ENCODE measurements around the gene EREG.

EREG gene

DNA sequence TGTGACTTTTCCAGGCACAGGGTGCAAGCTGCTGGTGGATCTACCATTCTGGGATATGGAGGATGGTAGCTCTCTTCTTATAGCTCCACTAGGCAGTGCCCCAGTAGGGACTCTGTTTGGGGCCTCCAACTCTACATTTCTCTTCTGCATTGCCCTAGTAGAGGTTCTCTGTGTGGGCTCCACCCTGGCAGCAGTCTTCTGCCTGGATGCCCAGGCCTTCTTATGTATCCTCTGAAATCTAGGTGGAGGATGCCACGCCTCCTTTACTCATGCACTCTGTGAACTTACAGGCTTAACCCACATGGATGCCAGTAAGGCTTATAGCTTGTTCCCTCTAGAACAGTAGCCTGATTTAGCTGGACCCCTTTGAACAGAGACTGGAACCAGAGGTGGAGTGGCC, 20.9 kb upstream of the EREG start:
- DNase-seq (ENCODE audit: low read depth), result no peak

DNA sequence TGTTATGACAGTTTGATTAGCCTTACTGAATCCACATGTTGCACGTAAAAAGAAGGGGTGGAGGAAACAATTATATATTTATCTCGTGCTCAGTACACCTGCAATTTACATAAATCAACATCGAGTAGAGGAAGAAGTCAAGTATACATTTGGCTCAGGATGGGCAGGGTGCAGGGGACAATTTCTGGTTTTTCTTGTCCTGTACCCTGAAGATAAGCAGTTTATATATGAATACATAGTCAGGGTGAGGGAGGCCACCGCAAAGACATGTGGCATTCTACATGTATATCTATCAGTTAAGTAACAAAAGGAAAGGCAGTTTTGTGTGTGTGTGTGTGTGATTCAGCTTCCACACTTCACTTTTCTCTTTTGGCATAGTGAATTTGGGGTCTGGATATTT, 11.1 kb upstream of the EREG start:
- no peak for DNase-seq (ENCODE audit: low read depth)

DNA sequence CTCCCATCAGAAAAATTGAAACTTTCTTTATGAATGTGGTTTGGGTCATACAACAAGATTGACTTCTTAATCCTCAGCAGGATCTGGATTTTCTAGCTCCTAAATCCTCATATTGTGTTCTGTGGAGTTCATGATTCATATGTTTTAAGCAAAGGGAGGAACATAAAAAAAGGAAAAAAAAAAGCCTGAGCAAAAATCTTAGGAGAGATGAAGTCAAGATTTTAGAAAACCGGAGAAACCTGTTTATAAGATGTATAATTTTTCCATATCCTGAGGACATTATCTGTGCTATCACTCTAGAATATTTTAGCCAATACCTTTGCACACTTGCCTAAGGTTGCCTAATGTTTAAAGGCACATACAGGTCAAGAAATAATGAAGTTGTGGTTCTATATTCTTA, 7.0 kb upstream of the EREG start:
- DNase-seq (ENCODE audit: low read depth), result no peak

DNA sequence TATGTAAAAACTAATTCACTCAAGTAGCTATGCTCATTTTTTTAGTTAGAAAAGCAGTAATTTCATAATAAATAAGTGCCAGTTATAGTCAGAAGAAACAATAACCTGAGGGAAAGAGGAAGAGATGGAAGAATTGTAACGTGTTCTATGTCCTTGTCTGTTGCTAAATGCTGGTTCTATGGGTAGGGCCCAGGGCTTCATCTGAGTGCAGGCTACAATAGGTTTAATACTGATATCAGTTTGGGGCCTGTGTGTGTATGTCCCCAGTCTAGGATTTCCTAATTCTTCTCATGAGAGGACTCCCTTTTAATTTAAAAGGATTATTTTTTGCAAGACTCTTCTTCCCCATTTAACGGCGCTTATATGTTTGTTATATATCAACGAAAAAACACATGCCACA, 3.3 kb upstream of the EREG start:
- DNase-seq (ENCODE audit: low read depth), result no peak

DNA sequence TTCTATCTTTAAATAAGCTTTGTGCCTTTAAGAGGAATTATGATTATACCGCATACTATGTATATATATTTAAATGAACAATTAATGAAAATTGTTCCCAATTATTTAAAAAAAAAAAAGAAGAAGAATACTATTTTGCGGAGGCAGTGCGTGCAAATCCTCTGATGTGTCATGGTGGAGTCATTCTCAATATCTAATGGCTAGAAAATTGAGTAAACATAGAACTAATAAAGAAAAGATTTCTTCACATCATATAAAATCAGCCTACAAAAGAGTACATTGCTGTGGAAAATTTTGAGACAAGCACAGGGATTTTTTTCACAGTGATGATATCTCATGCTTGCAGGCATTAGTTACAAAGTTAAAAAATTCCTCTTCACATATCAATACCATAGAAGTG, 2.6 kb upstream of the EREG start:
- DNase-seq (ENCODE audit: low read depth), result no peak

DNA sequence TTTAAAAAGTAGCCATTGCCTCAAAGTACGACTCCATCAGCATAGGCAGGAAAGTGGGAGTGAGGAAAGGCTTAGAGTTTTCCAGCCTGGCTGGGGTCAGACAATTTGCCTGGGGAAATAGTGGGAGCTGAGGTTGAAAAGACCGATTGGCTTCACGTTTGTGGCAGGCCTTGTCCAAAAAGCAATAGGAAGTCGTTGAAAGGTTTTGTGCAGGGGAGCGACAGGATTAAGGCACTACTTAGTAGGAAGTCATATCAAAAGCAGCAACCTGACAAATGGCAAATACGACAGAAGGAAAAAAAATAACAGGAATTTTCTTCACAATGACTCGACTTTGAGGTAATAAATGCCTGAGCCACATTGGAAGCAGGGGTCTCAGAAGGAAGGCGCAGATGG, 691 bp upstream of the EREG start:
- no peak for DNase-seq (ENCODE audit: low read depth)

DNA sequence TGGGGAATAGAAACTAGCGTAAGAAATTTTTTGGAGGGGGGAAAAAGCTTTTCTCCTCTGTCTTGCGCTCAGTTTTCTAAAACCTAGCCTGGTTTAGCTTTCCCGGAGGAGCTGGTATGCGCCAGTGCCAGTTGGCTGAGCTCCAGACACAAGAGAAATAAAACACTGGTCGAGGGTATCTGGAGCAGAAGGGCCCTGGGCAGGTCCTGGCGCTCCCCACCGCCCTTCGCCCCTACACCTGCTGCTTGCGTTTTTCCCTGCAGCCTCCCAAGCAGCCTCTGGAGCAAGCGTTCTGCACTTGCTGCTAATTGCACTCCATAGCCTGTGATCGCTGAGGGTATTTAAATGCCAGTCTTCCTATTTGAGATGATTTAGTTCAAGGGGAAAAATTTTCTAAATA, 816 bp downstream of the EREG start:
- DNase-seq (ENCODE audit: low read depth), result no peak

DNA sequence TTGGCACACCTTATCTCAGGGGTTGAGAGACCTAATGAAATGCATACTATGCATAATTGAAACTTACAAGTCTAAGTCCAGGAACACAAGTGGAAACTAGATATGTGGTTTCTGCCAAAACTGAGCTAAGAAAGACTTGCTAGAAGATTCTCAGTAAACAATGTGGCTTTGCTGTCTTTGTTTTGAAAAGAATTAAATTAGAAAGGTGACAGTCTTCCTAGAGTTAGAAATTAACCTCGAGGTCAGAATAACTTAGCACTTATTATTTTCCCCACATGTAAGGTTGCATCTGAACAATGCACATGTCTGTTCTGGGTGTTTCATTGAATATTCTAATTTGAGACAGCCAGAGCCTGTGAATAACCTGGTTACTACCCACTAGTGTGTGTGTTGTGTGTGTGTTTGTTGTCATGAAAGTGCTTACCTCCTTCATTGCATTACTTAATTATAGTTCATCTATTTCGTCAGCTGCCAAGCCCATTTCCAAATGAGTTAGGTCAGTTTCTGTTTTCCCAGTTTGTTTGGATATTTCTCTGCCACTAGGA, 1.5 kb downstream of the EREG start:
- DNase-seq (ENCODE audit: low read depth), result no peak

DNA sequence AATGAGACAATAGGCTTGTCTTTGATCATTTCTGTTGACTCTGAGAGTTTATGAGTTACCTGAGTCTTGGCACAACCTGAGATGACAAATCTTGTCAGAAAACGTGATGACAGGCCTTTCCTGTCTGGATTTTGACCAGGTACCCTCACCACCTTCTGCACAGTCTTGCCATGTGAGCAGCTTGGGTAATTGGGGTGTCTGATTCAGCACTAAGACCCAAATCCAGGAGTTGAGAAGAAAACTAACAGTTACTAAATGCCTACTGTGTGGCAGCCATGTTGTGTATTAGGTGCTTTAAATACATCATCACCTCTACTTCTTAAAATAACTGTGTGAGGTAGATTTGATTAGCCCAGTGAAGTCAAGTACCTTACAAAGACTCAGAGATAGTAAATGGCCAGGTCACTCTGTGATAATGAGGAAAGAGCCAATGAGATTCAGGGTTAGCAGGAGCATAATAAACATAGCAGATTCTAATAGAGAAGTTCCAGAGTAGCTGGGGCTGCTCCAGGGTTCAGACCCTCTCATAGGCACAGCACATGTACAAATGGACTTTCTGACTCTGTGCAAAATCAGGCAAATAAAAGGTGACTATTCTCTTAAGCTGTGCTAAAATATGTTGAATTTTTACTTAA, 2.8 kb downstream of the EREG start:
- no peak for DNase-seq (ENCODE audit: low read depth)

DNA sequence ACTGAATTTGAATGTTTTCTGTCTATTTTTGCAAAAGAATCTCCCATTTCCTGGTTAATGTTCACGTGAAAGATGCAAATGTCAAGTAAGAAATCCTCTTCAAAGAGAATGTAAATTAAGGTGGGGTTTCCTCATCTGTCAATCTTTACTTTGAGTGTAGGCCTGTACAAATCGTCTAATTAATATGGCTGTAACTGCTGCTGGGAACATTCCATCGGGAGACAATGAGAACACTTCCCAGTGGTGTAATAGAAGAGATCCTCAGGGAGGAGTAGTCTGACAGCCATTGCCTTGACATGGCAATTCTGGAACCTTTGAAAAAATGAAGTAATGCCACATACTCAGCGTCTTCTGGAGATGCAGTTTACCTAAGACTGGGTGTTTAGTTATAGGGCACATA, 3.7 kb downstream of the EREG start:
- DNase-seq (ENCODE audit: low read depth), result no peak

DNA sequence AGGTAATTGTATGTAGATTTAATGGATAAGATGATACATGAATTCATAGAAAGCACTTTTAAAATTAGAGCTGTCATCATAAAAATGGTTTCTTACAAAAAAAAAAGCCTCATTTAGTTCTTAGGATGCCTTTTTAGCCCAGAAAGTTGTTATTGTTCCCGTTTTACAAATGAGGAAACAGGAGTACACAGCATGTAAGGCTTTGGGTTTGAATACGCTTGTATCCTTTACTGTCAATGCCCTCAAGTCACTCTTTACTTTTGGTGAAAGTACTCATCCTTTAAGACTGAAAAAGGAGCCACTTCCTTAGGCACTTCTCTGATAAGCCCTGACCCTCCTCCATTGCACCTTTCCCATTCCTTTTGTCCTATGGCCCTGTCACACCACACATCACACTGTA, 4.9 kb downstream of the EREG start:
- no peak for DNase-seq (ENCODE audit: low read depth)

DNA sequence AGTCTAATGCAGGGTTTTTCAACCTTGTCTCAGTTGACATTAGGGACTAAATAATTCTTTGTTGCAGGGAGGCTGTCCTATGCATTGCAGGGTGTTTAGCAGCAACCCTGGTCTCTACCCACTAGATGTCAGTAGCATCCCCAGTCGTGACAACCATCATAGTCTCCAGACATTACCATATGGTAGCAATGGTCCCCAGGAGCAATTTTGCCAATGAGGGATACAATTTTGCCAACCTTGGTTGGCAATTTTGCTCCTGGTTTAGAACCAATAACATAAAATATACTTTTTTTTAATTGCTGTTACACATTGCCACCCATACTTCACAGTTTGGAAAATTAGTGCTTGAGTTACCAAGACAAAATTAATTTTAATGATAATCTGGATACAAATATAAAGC, 6.0 kb downstream of the EREG start:
- DNase-seq (ENCODE audit: low read depth), result no peak

DNA sequence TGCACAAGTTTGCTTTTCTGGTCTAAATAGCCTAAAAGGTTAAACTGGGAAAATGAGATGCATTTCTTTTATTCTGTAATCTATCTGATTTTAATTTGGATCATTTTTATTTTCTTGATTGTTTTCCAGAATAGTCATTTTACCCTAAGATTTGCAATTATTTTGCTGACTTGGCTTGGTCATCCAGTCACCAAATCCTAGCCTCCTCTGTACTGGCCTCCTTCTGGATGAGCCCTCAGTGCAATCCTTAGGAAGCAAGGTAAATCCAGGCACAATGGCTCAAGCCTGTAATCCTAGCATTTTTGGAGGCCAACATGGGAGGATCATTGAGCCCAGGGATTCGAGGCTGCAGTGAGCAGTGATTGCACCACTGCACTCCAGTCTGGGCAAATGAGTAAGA, 9.2 kb downstream of the EREG start:
- DNase-seq (ENCODE audit: low read depth), result no peak

DNA sequence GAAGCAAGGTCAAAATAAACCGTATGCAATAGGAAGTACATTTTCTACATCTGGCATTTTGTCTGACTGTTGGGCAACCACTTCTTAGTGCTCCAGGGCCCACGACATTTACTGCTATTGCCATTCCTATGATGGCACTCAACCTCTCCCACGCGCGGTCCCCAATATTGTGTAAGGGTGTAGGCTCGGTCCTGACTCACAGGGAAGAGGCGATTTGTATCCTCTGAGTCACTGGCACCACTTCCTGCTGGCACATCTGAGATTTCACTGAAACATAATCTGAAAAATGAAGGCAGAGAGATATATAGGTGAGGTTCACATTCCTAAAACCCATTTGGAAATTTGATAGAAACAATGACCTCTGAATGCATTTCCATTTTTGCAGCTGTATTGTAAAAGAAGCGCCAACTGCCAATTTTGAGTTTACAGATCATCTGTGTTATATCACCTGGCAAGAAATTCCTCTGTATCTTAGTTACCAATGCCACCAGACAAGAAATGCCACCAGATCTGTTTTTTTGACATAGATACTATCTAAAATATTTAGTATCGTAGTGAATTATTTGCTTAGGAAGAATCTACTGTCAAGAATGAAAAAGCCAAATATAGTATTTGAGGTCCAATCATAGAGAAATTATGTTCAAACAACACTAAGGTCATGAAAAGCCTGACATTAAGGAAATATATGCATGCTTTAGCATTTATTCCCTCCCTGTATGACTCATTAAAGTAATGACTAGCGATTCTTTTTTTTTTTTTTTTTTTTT, 9.8 kb downstream of the EREG start:
- DNase-seq (ENCODE audit: low read depth), result peak; percentile 68

DNA sequence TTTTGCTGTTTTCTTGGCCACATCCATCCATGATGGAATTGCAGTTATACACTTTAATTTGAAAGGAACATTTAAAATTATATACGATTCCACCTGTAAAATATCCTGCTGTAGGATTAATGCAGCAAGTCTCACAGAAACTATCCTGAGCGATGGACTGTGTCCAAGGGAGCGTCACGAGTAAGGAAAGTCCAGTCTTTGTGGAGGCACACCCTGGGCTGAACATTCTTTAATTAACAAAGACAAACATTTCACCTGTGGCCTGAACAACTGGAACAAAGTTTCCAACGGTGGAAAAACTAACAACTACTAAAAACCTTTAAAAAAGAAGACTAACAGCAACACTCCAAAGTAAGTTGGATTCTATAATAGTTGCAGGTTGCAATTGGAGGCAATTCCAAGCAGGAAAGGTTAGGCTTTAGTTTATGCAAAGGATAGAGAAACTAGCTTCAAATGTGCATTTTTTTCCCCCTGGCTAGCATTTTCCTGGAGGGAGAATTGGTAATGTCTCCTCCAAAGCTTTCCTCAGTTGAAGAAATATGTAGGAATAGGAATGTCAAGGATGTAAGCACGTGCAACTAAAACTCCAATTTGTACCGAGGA, 11.0 kb downstream of the EREG start:
- no peak for DNase-seq (ENCODE audit: low read depth)

DNA sequence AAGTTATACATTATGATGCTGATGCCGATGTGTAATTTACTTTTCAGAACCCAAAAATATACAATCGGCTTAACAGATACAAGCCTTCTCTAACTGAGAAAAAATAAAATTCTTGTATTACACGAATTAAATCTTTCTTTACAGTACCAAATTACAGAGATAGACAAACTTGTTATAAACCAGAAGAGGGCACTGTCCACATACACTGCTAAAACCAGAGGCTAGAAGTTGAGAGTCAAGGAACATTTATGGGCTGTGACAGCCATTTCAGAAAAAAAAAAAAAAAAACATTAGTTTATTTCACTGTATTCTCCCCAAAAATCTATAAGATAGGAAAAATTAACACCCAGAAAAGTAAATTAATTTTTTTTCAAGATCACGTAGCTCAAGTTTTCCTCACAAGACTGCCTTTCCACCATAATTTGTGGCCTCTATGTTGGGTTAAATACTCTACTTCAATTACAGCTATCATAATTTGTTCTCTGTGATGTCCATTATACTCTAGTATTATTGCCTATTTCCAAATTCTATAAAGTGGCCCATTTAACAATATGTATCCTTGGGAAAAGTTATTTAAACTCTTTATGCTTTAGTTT, 12.0 kb downstream of the EREG start:
- DNase-seq (ENCODE audit: low read depth), result peak; percentile 29

DNA sequence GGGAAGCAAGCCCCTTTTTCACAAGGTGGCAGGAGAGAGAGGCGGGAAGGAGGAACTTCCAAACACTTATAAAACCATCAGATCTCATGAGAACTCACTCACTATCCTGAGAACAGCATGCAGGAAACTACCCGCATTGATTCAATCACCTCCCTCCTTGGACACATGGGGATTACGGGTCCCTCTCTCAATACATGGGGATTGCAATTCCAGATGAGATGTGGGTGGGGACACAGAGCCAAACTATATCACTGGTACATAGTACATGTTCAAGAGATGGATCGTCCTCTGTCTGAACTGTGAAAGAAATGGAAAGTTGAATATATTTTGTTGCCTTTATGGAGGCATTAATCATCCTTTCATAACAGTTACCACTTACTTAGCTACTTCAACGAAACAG, 12.8 kb downstream of the EREG start:
- DNase-seq (ENCODE audit: low read depth), result no peak

DNA sequence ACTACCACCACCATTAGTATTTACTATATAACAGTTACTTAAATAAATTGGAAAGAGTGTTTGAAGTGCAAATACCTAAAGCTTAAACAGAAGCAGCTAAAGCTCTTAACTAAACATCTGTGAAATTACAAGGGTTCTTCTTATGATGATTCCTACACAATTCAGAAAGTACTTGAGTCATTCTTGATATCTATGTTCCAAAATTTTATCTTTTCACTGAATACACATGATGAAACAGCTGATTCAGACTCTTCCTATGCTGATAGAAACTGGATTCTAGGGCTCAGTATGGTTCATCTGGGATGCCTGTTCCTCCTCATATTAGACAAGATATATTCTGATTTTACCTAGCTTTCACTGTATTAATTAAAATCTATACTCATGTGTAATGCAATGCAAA, 13.6 kb downstream of the EREG start:
- no peak for DNase-seq (ENCODE audit: low read depth)

DNA sequence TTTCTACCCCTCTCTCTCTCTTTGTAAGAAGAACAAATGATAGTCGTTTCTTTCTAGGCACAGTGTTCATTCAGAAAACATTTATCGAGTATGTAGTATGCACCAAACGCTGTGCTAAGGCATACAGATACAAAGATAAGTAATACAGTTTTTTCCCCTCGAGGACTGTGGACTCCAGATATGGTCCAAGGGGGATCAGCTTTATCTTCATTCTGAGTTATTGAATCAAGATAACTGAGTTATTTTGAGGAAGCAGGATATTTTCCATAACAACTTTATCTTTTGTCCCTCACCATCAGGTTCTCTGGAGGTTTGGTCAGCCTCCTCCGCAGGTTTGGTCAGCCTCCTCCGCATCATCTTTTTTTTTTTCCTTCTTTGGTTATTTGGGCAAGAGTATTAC, 15.0 kb downstream of the EREG start:
- no peak for DNase-seq (ENCODE audit: low read depth)

DNA sequence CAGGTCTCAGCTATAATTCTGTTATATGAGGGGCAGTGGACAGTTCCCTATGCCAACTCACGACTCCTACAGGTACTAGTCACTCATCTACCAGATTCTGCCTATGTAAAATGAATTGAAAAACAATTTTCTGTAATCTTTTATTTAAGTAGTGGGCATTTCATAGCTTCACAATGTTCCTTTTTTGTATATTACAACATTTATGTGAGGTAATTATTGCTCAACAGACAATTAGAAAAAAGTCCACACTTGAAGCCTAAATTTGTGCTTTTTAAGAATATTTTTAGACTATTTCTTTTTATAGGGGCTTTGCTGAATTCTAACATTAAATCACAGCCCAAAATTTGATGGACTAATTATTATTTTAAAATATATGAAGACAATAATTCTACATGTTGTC, 20.4 kb downstream of the EREG start:
- no peak for DNase-seq (ENCODE audit: low read depth)

DNA sequence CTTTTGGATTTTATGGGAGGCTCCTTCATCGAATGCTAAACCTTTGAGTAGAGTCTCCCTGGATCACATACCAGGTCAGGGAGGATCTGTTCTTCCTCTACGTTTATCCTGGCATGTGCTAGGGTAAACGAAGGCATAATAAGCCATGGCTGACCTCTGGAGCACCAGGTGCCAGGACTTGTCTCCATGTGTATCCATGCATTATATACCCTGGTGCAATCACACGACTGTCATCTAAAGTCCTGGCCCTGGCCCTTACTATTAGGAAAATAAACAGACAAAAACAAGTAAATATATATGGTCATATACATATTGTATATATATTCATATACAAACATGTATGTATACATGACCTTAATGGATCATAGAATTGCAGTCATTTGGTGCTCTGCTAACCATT, 21.2 kb downstream of the EREG start:
- no peak for DNase-seq (ENCODE audit: low read depth)

DNA sequence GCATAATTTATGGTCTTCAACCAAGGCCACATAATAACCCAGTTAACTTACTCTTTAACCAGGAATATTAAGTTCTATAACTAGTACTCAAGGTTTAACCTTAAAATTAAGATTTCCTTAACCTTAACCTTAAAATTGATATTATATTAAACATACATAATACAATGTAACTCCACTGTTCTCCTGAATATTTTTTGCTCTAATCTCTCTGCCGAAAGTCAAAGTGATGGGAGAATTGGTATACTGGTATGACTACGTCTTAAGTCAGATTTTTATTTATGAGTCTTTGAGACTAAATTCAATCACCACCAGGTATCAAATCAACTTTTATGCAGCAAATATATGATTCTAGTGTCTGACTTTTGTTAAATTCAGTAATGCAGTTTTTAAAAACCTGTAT, 22.8 kb downstream of the EREG start:
- DNase-seq (ENCODE audit: low read depth), result no peak

DNA sequence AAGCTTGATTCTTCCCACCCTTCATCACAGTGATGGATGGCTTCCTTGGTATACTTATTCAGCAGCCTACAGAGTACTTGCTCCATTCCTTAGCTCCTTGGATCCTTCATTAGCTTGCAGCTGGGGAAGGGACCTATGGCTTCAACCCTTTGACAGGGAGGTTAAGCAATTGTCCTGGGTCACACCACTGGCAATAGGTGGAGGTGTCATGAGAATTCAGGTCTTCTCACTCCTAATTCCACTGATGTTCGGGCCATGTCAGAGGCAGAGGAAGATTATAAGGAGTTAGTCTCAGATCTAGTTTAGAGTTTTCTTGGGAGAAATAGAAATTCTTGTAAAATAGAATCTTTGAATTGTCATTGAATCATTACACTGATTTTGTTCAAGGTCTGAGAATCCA, 24.5 kb downstream of the EREG start:
- no peak for DNase-seq (ENCODE audit: low read depth)

Measured in GM04504 (cell line).